Osteocyte (in vitro differentiated cells): ENCODE measurements around the gene MYOD1. TPM values are rescaled to one million over a fixed set of nuclear protein-coding genes. Genes with fewer than 3 reads are reported as not detected.

ENCODE experiments used
- DNase-seq: peaks from one replicate; pipeline ENCODE4 v3.0.0; 2021; ENCODE audit warnings: mixed read lengths; ENCODE audit not compliant: unreplicated experiment; ENCODE audit errors: extremely low spot score
- H3K27ac Mint-ChIP-seq: one replicate; pipeline ENCODE4 v1.8.0; 2021; ENCODE audit warnings: mild to moderate bottlenecking, mixed read lengths; ENCODE audit not compliant: unreplicated experiment
- H3K27me3 Mint-ChIP-seq: one replicate; pipeline ENCODE4 v1.8.0; 2021; ENCODE audit warnings: mixed read lengths; ENCODE audit not compliant: unreplicated experiment
- H3K36me3 Mint-ChIP-seq: one replicate; pipeline ENCODE4 v1.8.0; 2021; ENCODE audit warnings: mixed read lengths; ENCODE audit not compliant: unreplicated experiment
- H3K4me1 Mint-ChIP-seq: one replicate; pipeline ENCODE4 v1.8.0; 2021; ENCODE audit warnings: mixed read lengths; ENCODE audit not compliant: unreplicated experiment
- H3K4me3 Mint-ChIP-seq: one replicate; pipeline ENCODE4 v1.8.0; 2021; ENCODE audit warnings: mild to moderate bottlenecking, moderate library complexity, mixed read lengths; ENCODE audit not compliant: unreplicated experiment
- H3K9me3 Mint-ChIP-seq: one replicate; pipeline ENCODE4 v1.8.0; 2021; ENCODE audit warnings: mixed read lengths; ENCODE audit not compliant: unreplicated experiment
- CTCF ChIP-seq: fragments of 200-600 bp; sonication (generic); IDR thresholded peaks from 2 replicates; pipeline ENCODE4 v1.5.0; 2021; ENCODE audit warnings: antibody characterized with exemption, mild to moderate bottlenecking, moderate library complexity
- total RNA-seq: library from RNA; stranded (reverse); gene quantifications from 2 replicates; pipeline ENCODE4 v1.2.1, GENCODE V29; 2021

Gene MYOD1
- total RNA-seq, 1 donor from 2014 or later, result not detected

GRCh38 chr11:17743808-17744119 is 24.4 kb downstream of the MYOD1 start:
- Mint-ChIP-seq H3K27ac (no peak overlapping the region), H3K27me3 (no peaks in the 10 kb centered on the region), H3K9me3 (no peaks in the 10 kb centered on the region), H3K36me3 (no peaks in the 10 kb centered on the region), H3K4me3 (no peak overlapping the region), H3K4me1 (no peaks in the 10 kb centered on the region)
- no peak for TF ChIP-seq CTCF
- no peak for DNase-seq

GRCh38 chr11:17744151-17744940 is 25.0 kb downstream of the MYOD1 start:
- Mint-ChIP-seq H3K4me3 (no peak overlapping the region), H3K36me3 (no peaks in the 10 kb centered on the region), H3K27ac (no peak overlapping the region), H3K4me1 (no peaks in the 10 kb centered on the region), H3K9me3 (no peaks in the 10 kb centered on the region), H3K27me3 (no peaks in the 10 kb centered on the region)
- DNase-seq, result no peak
- TF ChIP-seq CTCF, result no peak

GRCh38 chr11:17745023-17745772 is 25.8 kb downstream of the MYOD1 start:
- no peak for DNase-seq
- H3K4me3 Mint-ChIP-seq, result no peak overlapping the region
- H3K27me3 Mint-ChIP-seq, result no peaks in the 10 kb centered on the region
- TF ChIP-seq CTCF, result no peak
- no peak overlapping the region for H3K27ac Mint-ChIP-seq
- no peaks in the 10 kb centered on the region for H3K4me1 Mint-ChIP-seq
- H3K36me3 Mint-ChIP-seq, result no peaks in the 10 kb centered on the region
- H3K9me3 Mint-ChIP-seq, result no peaks in the 10 kb centered on the region

GRCh38 chr11:17746096-17746495 is 26.7 kb downstream of the MYOD1 start:
- no peaks in the 10 kb centered on the region for H3K27me3 Mint-ChIP-seq
- no peak for DNase-seq
- H3K4me3 Mint-ChIP-seq, result no peak overlapping the region
- no peaks in the 10 kb centered on the region for H3K4me1 Mint-ChIP-seq
- no peaks in the 10 kb centered on the region for H3K36me3 Mint-ChIP-seq
- no peak for TF ChIP-seq CTCF
- H3K27ac Mint-ChIP-seq, result no peak overlapping the region
- H3K9me3 Mint-ChIP-seq, result no peaks in the 10 kb centered on the region

GRCh38 chr11:17747131-17747955 is 28.0 kb downstream of the MYOD1 start:
- Mint-ChIP-seq H3K36me3 (no peaks in the 10 kb centered on the region), H3K27ac (no peak overlapping the region), H3K27me3 (no peaks in the 10 kb centered on the region), H3K4me3 (no peak overlapping the region), H3K4me1 (no peaks in the 10 kb centered on the region), H3K9me3 (no peaks in the 10 kb centered on the region)
- no peak for TF ChIP-seq CTCF
- no peak for DNase-seq
